Hematopoietic multipotent progenitor cell (in vitro differentiated cells): ENCODE data around the gene VTI1A. TPM values are rescaled to one million over a fixed set of nuclear protein-coding genes. Genes with fewer than 3 reads are reported as not detected.
A peak's percentile ranks its signal among the peaks of the same experiment; 100 is the strongest.
"Not testable (repeated sequence)": the region's sequence is repeated elsewhere in the genome, so short reads cannot be mapped to it uniquely, and the experiment has no call there.

Experiments used
- DNase-seq, 3 donors: peaks; one replicate each; pipeline ENCODE4 v3.0.0-alpha.2; 2011 to 2015; ENCODE audit warnings: low read depth in 2 of 3, low spot score in 2 of 3
- total RNA-seq: library from RNA; depleted of rRNA; stranded (reverse); fragments of >200 nt; gene quantifications from one replicate; pipeline ENCODE4 v1.2.3, GENCODE V29; 2012

The VTI1A gene
- total RNA-seq, 1 donor = 20.7 TPM

DNA sequence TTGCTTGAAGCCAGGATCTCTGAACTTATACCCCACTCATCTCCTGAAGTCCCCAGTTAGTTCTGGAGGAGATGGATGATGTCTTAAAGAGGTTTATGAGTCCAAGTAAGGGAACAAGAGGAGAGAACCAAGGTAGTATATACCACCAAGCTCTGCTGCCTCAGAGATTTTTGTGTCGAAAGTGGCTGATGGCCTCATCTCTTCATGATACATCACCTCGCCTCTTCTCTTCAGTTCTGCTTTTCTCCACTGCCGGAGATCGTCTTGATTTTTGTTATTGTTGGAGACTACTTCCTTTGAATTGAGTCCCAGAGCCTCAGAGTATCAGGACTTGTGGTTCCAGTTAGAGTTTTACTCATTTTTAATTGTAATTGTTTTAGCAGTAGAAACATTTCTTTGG is 1.9 kb downstream of the VTI1A start:
- no peak for DNase-seq

- DNase-seq = no peak
These were observed 8.1 kb downstream of the VTI1A start for GRCh38 chr10:112454910-112455779.

DNA sequence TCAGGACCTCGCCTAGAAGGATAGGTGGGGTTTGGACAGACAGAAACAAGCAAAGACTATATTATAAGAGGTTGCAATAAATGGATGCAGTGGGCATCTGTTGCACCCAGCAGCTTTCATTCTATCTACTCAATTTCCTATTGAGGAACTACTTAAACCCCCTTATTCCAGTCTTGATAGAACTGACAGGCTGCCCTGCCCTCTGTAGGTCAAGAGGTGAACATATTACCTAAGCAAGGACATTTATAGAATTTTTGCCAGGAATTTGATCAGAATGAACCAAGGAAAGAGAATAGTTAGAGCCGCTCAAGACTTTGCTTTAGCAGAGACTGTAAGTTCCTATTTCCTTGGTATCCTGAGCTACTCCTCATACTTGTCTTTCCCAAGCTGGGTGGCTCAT is 9.5 kb downstream of the VTI1A start:
- peak in 2 of 3 donors; percentile 10 to 26 for DNase-seq

GRCh38 chr10:112460366-112460765 is 13.4 kb downstream of the VTI1A start:
- DNase-seq = no peak

DNA sequence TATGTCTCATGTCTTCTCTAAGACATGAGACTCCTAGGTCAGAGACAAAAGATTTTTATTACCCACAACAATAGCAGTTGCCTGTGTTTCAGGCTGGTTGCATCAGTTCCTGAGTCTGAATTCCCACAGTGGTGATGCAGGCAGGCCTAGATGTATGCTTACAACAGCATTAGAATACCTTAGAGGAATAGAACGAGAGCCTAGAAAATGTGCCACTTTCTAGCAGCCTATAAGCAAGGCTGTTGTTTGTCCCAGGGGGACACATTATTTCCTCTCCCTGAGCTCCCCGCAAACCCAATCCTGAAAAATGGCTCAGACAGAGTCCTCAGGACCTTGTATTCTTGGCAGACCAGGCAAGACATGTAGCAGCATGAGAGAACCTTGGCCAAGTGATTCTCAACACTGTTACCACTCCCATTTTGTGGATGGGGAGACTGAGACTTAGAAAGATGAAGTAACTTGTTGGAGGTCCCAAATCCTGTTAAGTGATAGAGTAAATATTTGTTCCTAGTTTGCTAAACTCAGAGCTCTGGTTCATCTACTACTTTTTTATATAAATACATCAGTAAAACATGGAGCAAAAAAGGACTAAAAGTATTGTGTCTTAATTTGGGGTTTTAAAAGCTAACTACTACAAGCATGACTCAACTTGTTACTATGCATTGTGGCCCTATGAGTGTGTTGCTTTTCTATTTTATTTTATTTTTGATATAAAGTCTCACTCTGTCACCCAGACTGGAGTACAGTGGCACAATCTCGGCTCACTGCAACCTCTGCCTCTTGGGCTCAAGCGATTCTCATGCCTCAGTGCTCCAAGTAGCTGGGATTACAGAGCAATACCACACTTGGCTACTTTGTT is 14.2 kb downstream of the VTI1A start:
- no peak for DNase-seq

GRCh38 chr10:112464074-112464473 is 17.1 kb downstream of the VTI1A start:
- not testable (repeated sequence) for DNase-seq

DNA sequence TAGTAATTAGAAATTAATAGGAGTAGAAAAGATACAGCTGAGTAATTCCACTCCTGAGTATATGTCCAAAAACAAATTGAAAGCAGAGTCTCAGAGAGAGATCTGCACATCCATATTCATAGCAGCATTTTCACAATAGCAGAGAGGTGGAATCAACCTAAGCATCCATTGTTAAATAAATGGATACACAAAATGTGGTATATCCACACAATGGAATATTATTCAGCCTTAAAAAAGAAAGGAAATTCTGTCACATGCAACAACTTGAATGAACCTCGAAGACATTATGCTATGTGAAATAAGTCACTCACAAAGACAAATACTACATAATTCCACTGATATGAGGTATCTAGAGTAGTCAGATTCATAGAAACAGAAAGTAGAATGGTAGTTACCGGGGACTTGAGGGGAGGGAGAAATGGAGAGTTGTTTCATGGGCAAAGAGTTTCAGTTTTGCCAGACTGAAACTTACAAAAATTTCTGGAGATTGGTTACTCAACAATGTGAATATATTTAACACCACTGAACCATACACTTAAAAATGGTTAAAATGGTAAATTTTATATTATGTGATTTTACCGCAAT is 18.4 kb downstream of the VTI1A start:
- DNase-seq = no peak

DNA sequence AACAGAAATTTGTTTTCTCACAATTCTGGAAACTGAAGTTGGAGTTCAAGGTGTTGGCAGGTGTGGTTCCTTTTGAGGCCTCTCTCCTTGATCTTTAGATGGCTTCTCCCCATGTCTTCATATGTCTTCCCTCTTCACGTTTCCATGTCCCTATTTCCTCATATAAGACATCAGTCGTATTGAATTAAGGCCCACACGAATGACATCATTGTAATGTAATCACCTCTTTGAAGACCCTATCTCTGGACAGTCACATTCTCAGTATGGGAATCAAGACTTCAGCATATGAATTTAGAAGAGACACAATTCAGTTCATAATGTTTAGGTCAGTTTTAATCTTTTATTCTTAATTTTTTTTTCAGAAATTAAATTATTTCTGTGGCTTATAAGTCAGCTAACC is 19.8 kb downstream of the VTI1A start:
- no peak for DNase-seq

- no peak for DNase-seq
These were observed 20.6 kb downstream of the VTI1A start for GRCh38 chr10:112467541-112468075.

DNA sequence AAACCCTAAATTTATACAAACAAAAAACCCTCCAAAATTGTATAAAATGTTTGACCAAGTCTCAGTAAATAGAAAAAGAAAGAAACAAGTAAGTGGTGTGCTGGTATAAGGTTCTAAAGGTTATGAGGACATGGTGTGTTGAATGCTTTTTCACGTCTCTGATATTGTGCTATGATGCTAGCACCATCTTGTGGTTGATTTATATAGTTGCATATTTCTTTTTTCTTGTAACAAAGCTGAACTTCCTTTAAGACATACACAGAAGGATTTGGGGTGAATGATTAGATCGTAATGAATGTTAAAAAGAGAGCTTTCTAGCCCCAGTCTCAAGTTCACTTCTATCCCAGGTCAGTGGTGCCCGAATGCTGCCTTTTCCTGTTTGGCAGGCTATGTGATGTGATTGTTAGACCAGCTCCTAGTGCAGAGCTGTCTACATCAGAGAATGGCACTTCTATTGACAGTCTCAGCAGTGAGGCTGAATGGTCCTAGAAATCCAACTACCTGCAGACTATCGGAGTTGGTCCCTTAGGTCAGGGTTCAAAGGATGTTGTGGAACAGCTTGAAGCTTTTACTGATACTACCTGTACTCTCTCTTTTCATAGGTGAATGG is 25.0 kb downstream of the VTI1A start:
- peak in 2 of 3 donors; percentile 44 to 65 for DNase-seq

DNA sequence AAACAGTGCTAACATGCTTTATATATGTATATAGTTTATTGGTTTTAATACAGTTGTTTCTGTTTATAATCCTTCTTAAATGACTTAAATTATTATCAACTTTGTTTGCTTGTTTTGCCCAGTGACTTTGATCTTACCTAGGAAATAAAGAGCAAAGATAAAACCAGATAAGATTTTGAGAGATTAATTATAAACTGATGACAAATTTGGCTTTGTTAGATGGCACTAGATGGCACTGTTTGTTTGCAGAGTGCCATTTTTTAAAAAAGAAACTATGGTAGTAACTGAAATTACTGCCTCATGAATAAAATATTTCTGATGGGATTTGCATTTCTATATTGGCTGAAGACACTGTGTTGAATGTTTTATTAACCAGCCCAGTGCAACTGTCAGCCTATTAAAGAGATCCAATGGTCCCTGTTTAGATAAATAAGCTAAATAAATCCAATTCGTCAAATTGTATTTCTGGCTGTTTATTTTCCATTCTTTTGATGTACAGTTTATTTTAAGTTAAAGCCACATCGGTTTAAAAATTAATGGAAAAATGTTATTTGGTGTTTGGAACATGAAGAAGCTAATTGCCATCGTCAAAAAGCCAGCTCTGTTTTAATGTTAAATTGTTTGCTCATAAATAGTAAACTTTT is 28.7 kb downstream of the VTI1A start:
- peak in 2 of 3 donors; percentile 4 to 41 for DNase-seq

DNA sequence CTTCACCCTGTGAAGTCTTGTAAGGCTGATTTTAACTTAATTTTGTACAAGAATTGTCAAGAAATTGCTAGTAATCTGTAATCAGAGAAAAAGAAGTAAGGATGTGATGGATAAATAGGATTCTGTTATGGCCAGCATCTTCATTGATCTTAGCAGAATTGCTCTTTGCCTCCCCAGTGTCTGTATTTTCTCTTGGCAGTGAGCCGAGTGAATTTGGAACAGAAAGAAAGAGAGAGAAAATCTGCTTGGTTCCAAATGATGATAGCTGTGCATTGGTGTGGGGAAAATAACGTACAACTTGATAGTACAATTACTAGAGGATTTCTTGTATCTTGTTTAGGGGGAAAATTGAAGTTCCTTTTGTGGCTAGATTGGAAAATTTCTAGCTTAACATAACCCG is 34.6 kb downstream of the VTI1A start:
- no peak for DNase-seq

DNA sequence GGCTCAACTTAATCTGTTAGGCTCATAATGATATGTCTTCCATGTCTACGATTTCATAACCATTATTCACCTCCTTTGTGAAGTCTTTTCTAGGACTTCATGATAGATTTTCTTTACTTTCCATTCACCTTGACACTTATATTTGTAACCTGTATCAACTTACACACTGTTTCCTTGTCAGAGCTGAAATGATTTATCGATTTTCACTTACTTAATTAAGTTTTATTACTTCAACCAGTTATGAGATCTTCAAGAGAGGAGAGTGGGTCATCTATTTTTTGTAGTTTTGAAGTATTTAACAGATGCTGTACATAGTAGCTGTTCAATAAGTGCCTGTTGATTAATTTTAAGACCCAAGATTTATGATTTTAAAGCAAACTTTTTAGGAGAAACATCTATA is 37.4 kb downstream of the VTI1A start:
- no peak for DNase-seq

DNA sequence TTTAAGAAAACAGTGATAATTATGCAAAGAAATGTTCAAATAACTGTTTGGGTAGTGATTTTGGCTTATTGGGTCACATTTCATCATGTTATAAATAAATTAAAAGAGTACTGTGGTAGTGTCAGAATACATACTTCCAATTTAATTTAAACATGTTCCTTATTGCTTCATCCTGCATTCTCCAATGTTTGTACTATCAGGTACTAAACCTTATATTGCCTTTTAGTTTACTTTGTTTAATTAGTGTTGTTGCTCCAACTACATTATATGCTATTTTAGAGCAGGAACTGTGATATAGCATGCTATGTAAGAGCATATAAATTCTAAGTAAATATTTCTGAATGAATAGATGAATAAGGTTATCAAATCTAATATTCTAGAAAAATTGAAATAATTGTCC is 40.9 kb downstream of the VTI1A start:
- DNase-seq = no peak

GRCh38 chr10:112490545-112490944 is 43.5 kb downstream of the VTI1A start:
- DNase-seq = no peak

- DNase-seq = no peak
These were observed 44.1 kb downstream of the VTI1A start for GRCh38 chr10:112491144-112491543.

DNA sequence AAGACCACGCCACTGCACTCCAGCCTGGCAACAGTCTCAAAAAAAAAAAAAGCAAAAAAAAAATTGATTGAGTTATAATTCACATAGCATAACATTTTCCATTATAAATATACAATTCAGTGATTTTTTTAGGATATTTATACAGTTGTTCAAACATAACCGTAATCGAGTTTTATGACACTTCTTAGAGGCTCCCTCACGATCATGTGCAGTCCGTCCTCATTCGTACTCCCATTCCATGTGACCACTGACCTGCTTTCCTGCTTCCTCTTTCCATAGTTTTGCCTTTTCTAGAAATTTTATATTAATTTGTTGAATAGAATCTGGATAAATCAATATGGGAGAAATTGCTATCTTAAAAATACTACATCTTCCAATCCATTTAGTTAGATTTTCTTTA is 45.7 kb downstream of the VTI1A start:
- DNase-seq = no peak

DNA sequence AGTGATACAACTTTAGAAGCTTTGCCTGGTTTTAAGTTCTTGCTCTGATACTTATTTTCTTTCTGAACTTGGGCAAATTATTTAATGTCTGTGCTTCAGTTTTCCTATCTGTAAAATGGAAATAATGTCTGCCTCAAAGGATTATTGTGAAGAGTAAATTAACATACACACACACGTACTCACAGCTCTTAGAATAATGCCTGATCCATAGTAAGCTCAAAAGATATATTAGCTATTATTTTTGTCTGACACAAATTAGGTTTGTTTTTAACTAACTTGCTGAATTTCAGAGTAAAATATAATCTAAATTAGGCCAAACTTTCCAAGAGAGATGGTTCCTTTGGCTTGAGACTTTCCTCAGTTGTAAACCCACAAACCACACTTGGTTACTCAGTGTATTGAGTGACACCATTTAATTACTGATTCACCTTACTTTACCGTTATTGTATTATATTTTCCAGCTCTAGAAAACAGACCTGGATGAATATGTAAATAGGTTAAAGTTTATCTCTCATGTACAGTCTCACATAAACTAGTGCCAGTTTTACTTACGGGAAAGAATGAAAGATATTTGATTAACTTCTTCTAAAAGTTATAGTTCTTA is 50.4 kb downstream of the VTI1A start:
- no peak for DNase-seq

DNA sequence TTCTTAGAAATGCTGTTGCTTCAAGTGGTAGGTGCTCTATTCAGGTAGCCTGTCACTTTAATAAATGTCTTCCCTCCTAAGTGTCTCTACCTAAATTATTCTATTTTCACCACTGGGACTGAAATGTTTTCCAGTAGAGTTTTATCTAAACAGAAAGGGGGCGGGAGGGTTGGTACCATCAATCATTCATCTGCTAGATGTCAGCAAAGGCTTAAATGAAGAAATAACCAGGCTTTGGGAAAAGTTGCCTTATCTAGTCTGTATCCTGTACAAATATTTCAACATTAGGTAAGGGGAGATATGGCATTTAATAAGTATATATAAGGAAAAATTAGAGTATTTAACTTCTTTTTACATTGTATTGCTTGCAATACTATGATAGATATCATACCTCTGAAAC is 51.8 kb downstream of the VTI1A start:
- no peak for DNase-seq

GRCh38 chr10:112499985-112500384 is 53.0 kb downstream of the VTI1A start:
- not testable (repeated sequence) for DNase-seq
